GM21515 (cell line): Measurements from ENCODE around the gene MTFMT.

Experiments
- ATAC-seq: cut with Tn5 transposase; IDR thresholded peaks from one replicate; pipeline ENCODE4 v1.9.1; 2021; ENCODE audit not compliant: unreplicated experiment

MTFMT gene

GRCh38 chr15:64989416-64990167 is 39.8 kb downstream of the MTFMT start, which contains the start of gene SPG21:
TSS of gene SPG21 (minus strand) at chr15:64989914. CDS start at chr15:64983569, 6,345 bp downstream.
- ATAC-seq: peak; percentile 95

DNA sequence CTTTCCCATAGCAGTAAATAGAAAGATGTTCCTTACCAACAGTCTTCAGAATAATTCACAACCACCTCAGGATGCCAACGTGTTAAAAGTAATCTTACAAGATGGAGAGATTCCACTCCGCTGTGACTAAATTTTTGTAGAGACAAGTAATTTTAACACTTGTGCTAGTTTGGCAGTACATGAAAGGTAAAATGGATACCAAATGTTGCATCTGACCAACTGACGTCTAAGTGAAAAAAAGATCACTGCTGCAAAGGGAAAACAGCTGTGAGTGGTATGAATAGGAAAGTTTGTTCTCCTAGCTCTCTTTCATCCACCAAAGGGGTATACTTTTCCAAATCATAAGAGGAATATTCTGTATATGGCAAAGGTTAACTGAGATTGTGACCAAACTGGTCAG is 42.3 kb downstream of the MTFMT start:
- no peak for ATAC-seq

DNA sequence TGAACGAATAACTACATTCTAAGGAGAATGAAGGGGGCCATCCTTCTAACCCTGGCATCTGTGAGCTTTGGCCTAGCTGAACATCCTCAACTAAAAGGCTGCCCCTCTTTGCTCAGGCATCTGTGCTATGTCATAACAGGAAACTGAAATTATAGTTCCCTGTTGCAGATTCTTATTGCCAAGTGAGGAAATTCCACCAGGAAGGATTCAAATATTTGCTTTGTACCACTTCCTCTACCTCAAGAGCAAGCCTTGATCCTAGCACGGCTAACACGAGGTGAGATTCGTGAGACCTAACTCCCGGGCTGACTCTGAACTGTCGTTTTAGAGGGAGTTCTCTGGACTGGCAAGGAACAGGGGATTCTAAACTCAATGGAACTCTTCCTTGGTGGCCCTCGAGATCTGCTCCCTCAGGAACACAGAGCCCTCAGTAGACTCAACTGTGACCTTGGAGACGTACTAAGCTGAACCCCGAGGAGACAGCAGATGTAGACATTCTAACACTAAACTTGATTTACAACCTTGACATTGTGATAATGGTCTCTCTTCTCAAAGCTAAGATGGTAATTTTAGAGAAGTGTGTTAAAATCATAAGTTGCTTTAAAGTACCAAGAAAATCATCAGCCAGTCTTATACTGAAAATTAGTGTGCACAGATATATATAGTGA is 43.9 kb downstream of the MTFMT start:
- no peak for ATAC-seq

DNA sequence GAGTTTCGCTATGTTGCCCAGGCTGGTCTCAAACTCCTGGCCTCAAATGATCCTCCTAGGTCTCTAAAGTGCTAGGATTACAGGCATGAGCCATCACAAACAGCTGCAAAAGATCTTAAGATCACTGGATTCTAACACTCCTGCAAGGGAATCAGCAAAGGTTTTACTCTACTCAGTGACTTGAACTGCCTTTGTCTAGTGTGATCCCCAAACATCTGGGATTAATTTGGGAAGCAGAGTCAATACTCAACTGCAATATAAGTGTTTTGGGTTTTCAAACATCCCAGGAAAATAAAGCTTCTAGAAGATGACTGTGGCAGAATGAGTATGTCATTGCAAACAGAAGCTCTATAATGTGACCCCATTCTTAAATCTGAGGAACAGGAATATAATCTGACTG is 47.0 kb downstream of the MTFMT start:
- ATAC-seq: no peak

- no peak for ATAC-seq
Measured at GRCh38 chr15:64981812-64982431, 47.5 kb downstream of the MTFMT start.

- no peak for ATAC-seq
Measured at GRCh38 chr15:64979252-64979710, 50.2 kb downstream of the MTFMT start.

DNA sequence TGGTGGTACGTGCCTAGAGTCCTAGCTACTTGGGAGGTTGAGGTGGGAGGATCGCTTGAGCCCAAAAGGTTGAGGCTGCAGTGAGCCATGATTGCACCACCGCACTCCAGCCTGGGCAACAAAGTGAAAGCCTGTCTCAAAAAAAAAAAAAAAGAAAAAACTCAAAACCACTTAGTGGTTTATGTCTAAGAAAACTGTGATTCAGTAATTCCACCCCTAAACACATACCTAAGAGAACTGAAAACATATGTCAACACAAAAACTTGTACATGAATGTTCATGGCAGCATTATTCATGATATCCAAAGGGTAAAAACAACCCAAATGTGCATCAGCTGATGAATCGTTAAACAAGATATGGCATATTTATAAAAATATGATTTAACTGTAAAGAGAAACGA is 54.0 kb downstream of the MTFMT start:
- ATAC-seq: no peak

DNA sequence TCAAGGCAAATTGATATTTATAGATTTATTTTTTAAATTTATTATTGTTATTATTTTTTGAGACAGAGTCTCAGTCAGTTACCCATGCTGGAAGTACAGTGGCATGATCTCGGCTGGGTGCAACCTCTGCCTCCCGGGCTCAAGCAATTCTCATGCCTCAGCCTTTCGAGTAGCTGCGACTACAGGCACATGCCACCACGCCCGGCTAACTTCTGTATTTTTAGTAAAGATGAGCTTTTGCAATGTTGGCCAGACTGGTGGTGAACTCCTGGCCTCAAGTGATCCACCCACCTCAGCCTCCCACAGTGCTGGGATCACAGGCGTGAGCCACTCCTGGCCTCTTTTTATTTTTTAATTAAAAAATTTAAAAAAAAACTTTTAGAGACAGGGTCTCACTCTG is 58.7 kb downstream of the MTFMT start:
- ATAC-seq: no peak

DNA sequence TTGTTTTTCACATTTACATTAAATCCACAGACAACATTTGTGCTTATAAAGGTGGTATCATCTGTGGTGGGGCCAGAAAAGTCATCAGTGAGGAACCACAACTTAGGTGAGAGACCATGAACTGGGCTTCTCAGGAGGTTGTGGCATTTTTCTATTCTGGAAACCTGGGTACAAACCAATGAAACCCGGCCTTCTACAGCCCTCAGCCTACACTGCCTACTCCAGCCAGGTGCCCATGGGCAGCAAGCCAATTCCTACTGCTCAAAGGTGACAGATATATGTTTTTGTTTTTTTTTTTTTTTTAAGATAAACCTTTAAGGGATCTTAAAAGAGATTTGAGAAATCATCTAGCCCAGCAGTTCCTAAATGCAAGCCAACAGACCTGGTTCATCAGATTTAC is 60.0 kb downstream of the MTFMT start:
- no peak for ATAC-seq

GRCh38 chr15:64961013-64961412 is 68.4 kb downstream of the MTFMT start:
- ATAC-seq: no peak

DNA sequence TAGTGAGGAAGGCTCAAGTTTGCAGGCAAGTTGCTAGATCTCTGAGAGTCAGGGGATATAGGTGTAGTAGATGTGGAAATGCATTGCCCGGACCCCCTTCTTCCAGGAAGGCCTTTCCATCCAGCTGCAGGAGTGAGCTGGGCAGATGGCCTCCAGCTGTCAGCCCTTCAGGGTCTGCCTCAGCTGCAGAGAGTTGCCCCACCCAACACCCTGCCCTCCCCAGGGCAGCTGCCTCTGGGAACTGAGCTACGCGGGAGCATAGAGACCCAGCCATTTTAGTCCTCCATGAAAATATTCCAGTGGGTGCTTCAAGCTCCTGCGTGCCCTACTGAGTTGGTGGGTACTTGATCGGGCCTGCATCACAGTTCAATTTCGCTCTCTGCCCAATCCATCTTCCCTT is 69.3 kb downstream of the MTFMT start:
- ATAC-seq: no peak

DNA sequence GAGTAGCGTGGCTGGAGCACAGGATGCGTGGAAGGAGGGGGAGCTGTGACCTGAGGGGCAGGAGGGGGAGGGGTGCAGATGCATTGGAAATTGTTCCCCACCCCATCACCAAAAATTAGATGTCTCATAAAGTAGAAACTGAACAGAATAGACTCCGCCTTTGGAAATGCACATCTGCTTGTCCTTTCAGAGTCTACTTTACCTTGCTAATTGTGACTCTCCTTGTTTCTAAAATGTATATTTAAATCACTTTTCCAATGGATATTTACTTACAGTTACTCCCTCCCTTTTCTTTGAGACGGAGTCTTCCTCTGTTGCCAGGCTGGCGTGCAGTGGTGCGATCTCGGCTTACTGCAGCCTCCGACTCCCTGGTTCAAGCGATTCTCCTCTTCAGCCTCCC is 70.3 kb downstream of the MTFMT start:
- ATAC-seq: no peak

- no peak for ATAC-seq
Measured at GRCh38 chr15:64954395-64954794, 75.0 kb downstream of the MTFMT start.

DNA sequence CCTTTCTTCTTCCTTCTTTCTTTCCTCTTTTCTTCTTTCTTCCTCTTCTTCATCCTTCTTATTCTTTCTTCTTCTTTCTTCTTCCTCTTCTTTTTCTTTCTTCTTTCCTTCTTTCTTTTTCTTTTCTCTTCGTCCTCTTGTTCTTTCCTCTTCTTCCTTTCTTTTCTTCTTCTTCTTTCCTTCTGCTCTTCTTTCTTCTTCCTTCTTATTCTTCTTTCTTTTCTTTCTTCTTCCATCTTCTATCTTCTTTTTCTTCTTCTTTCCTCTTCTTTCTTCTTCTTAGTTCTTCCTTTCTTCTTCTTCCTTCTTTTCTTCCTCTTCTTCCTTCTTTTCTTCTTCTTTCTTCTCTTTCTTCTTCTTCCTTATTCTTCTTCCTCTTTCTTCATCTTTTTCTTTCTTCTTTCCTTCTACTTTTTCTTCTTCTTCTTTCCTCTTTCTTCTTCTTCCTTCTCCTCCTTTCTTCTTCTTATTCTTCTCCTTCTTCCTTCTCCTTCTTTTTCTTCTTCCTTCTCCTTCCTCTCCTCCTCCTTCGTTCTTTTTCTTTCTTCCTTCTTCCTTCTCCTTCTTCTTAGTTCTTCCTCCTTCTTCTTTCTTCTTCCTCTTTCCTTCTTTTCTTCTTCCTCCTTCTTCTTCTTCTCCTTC is 77.5 kb downstream of the MTFMT start:
- no peak for ATAC-seq
